ENCODE data around the gene GATAD2A.

Gene GATAD2A

DNA sequence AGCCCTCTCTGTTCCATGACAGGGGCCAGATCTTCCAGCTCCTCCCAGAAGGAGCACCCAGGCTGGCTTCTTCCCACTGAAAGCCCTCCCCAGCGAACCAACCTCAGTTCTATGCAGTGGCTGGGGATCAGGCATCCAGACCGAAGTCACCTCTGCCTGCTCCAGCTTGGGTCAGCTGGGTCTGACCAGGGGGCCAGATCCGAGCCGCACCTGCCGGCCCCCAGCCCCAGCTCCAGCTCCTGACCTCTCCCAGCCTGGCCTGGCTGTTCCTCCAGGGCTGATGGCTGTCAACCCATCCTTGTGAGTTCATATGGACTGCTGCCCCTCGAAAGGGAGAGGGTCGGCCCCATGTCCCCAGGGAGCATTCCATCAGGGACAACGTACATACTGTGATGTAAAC, 101.9 kb downstream of the GATAD2A start:
- DNase-seq (ENCODE audit: low read depth): no peak

DNA sequence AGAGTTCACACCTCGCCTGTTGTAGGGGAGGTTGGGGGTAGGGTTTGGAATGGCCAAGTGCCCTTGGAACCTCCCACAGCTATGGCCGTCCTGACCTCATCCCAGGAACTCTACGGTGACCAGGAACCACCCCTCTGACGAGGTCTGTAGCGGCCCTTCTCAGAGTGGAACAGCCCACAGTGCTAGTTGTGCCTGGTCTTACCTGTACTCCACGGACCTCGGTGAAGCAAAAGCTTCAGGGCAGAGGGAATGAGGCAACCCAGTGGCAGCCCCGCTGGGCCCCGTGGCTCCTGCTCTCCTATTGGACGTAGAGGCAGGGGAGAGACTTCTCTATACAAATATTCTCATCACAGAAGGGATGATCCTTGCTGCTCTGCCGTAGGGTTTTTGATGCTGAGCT, 102.7 kb downstream of the GATAD2A start:
- no peak for DNase-seq (ENCODE audit: low read depth)

DNA sequence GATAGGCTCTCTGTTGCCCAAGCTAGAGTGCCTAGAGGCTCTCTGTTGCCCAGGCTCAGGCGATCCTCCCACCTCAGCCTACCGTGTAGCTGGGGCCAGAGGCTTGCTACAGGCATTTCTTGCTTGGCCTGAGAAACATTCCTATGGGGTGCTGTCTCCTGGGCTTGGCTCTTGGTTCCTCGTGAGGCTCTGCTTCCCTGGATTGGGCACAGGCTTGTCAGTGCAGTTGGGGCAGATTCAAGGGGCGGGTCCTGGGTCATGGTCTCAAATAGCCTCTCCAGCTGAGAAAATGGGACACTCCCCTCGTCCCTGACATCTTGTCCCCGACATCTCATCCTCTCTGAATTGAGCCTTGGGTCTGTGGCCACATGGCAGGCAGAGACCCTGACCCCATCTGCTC, 105.0 kb downstream of the GATAD2A start:
- DNase-seq (ENCODE audit: low read depth): no peak

DNA sequence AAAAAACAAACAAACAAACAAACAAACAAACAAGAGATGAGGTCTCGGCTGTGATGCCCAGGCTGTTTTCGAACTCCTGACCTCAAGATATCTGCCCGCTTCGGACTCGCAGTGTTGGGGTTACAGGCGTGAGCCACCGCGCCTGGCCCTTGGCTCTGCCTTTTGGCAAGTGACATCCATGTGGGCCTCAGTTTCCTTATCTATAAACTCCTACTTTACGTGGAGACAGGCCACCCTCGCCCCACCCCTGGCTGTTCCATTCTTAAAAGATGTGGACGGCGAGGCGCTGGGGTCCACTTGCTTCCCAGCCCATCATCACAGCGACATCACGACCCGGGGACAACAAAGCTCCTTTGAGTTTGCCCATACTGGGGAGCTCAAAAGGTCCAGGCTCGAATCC, 108.2 kb downstream of the GATAD2A start:
- DNase-seq (ENCODE audit: low read depth): no peak

DNA sequence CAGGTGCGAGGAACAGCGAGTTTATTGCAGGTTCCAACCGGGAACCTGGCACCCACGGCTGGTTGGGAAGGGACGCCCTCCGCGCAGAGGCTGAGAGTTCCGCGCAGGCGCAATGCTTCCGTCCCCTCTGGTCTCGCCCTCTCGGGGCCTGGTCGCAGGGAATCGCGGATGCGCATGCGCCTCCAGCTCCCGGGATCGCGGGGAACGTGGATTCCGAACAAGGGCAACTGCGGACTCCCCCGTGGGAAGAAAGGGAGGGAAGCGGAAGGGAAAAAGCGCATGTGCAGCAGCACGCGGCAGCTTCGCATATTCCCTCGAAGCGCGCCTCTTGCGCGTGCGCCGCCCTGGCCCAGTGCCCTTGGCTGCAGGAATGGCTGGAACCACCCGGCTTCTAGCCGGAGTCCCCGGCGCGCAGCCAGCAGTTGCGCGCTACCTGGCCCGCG, 108.8 kb downstream of the GATAD2A start:
- no peak for DNase-seq (ENCODE audit: low read depth)

DNA sequence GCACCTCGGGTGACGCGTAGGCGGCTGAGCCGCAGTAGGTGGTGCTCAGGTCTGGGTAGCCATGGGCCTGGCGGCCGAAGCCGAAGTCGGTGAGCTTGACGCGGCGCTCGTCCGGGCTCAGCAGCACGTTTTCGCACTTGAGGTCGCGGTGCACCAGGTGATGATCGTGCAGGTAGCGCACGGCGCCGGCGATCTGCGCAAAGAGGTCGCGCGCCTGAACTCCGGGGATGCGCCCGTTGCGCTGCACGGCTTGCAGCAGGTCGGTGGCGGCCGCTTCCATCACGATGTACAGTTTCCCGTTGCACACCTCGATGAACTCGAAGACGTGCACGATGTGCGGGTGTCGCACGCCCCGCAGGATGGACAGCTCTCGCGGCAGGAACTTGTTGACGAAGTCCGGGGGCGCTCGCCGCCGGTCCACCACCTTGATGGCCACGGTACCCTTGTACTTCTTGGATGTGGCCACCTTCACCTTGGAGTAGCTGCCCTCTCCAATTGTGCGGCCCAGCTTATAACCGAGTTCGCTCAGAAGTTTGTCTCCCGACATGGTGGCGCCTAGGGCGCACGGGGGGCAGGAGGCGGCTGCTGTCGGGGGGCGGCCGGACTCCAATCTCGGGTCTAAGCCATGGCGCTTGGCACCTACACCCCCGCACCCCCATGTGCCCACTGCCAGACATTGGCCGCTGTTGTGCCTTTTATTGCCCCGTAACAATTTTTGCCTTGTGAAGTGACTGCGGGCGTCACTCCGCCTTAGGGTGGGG, 109.6 kb downstream of the GATAD2A start, which contains the start of gene TSSK6:
TSS of gene TSSK6 (minus strand) at position 668 of the 761 bp plus-strand sequence. CDS start at position 547, 121 bp downstream.
- no peak for DNase-seq (ENCODE audit: low read depth)

DNA sequence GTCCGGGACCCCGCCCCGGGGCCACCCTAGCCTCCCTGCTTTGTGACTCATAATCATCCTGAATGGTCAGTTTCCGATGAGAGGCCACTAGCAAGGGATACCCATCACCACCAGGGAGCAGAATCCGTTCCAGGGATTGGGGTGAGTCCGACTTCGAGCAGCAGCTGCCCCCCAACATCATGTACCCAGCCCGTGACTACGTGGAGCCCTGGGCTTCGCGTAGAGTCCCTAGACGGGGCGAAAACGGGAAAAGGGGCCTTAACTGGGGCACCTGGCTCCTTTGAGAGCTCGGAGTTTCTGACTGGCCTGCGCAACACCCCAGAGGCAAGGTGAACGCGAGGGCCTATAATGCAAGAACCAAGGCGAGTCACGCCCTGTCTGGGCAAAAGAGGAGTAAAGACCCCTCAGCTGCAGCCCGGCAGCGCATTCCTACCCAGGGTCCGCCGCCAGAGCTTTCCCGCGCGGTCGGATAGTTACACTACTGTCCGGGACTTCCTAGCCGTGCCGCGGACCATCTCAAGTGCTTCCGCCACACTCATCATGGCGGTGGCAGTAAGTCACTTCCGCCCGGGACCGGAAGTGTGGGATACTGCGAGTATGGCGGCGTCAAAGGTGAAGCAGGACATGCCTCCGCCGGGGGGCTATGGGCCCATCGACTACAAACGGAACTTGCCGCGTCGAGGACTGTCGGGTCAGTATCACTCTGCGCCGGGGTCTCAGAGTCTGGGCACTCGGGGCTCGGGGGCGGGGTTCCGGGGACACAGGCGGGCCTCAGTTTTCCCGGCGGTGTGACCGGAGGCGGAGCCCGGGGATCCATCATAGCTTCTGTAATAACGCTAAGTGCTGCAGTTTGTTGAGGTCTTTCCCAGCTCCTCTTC, 110.4 kb downstream of the GATAD2A start, which contains the start of gene NDUFA13:
TSS of gene NDUFA13 (plus strand) at position 584 of the 878 bp plus-strand sequence. CDS start at position 598, 14 bp downstream.
- peak; percentile 81 for DNase-seq (ENCODE audit: low read depth)

DNA sequence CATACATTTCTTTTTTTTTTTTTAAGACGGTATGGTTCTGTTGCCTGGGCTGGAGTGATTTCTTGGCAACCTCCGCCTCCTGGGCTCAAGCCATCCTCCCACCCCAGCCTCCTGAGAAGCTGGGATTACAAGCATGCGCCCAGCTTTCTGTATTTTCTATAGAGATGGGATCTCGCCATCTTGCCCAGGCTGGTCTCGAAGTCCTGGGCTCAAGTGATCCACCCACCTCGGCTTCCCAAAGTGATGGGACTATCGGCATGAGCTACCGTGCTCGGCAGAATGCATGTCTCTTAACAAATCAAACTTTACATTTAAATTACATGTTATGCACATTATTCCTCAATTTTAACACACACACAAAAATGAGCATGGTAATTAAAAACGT, 111.8 kb downstream of the GATAD2A start:
- DNase-seq (ENCODE audit: low read depth): no peak

DNA sequence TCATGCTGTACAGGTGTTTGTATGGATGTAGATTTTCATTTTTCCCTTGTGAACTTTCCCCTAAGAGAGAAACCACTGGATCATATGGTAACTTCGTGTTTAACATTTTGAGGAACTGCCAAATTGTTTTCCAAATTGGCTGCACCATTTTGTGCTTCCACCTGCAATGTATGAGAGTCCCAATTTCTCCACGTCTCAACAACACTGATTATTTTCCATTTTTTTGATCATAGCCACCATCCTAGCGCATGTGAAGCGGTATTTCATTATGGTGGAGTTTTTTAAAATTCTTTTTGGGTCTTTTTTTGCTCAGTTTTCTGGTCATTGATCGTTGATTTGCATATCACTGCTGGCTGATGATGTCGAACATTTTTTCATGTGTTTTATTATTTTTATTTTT, 115.5 kb downstream of the GATAD2A start:
- no peak for DNase-seq (ENCODE audit: low read depth)

DNA sequence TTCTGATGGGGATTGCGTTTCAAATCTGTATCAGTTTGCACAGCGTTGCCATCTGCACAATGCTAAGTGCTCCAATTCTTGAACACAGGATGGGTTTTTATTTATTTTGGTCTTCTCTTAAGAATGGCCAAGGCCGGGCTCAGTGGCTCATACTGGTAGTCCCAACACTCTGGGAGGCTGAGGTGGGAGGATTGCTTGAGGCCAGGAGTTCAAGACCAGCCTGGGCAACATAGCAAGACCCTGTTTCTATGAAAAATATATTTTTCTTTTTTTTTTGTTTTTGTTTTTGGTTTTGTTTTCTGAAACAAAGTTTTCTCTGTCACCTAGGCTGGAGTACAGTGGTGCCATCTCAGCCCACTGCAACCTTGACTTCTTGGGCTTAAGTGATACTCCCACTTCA, 117.7 kb downstream of the GATAD2A start:
- no peak for DNase-seq (ENCODE audit: low read depth)

DNA sequence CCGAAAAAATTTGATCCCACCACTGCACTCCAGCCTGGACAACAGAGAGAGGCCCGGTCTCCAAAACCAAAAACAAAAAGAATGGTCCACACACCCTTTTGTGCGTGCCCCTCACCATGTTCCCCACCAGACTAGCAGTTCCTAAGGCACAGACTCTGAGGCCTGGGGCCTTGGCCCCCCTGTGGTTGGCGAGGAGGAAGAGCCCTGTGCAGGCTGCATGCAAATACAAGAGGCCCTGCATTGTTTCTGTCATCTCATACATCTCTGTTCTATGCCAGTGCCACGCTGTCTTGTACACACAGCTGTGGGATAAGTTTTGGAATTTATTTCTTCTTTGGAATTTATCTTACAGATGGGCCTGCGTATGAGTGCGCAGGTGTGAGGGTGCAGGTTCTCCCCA, 118.6 kb downstream of the GATAD2A start:
- DNase-seq (ENCODE audit: low read depth): no peak

DNA sequence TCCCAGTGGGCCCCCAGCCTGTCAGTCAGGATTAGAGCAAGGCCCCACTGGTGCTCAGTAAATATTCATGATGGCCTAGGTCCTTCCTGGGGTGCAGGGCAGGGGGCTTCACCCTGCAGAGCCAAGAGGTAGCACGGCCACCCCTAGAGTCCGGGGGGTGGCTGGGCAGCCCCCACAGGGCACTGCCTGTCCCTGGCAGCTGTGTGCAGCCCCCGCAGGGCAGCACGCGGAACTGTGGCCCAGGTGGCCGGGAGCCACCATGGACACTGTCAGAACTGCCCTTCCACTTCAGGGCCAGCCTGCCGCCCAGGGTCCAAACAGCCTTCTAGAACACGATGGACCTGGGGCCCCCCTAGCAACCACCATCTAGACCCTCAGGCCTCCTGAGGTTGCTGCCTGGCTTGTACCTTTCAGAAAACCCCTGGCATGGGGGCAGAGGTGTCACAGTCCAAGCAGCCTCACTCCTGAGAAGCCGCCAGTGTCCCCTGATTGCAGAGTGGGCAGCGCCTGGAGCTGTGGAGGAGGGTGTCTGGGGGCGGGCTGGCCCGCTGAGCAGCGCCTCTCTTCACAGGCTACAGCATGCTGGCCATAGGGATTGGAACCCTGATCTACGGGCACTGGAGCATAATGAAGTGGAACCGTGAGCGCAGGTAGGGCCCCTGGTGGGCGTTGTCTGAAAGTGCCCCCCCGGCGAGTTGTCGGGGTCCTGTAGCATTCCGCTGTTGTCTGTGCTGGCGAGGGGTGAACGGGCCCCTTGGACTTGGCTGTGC, 120.3 kb downstream of the GATAD2A start:
- no peak for DNase-seq (ENCODE audit: low read depth)

DNA sequence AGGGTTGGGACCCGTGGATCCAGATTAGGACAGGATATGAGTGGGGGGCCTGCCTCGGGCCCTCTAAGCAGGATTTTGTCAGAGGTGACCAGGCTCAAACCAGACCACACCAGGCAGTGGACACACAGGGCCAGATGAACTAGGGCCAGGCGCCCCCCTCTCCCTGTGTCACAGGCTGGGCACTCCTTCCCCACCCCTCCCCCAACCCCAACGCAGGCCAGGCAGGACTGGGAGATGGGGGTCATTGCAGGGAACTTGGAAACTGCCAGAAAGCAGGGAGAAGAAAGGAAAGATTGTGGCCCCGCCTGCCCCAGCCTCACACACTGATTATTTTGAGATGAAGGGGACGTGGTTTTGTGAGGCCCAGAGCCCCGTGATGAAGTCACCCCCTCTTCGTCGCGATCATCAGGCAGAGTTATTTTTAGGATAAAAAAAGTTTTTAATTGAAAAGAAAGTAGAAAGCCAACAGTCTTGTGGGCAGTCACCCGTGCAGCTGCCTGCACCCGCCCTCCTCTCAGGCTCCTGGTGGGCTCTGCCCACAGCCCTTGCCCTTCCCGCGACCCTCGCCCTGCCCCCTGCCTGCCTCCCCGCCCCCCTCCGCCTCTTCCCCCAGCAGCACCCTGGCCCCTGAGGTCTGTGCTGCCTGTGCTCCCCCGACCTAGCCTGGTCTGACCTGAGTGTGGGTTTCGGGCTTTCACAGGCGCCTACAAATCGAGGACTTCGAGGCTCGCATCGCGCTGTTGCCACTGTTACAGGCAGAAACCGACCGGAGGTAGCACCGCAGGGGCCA, 121.3 kb downstream of the GATAD2A start:
- no peak for DNase-seq (ENCODE audit: low read depth)

DNA sequence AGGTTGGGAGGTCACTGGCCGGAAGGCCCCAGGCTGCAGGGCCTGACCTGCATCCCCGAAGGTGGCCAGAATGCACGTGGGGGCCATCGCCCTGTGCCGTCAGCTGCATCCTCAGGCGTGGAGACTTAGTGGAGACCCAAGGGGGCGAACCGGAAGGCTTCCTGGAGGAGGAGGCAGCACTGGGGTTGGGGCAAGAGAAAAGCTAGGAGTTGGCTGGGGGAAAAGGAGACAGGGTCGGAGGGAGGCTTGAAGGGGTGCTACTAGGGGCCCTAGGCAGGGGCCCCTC, 121.8 kb downstream of the GATAD2A start:
- DNase-seq (ENCODE audit: low read depth): no peak

DNA sequence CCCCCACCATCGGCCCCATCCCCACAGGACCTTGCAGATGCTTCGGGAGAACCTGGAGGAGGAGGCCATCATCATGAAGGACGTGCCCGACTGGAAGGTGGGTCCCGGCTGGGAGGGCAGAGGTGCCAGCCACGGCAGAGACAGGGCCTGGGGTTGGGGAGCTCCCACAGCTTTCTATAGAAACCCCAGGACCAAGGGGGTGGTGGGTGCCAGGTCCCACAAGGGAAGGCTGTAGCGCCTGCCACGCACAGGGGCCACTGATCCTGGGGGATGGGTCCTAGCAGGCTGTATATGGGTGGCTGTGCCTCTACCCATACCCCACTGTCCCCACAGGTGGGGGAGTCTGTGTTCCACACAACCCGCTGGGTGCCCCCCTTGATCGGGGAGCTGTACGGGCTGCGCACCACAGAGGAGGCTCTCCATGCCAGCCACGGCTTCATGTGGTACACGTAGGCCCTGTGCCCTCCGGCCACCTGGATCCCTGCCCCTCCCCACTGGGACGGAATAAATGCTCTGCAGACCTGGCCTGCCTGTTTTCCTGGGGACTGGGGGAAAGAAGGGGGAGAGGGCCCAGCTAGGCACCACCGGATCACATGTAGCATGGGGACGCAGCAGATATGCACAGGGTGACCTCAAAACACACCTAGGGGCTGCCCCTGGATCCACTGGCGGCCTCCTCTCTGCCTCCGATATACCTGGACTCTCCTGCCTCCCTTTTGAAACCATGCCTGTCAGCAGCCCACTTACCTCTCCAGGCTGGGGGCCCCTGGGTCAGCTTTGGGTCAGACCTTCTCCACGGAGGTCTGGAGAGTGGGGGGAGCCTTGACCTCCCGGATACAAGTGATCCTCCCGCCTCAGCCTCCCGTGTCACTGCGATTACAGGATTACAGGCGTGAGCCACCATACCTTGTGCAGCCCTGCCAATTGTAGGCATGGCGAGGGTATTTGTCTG, 122.5 kb downstream of the GATAD2A start:
- DNase-seq (ENCODE audit: low read depth): no peak

DNA sequence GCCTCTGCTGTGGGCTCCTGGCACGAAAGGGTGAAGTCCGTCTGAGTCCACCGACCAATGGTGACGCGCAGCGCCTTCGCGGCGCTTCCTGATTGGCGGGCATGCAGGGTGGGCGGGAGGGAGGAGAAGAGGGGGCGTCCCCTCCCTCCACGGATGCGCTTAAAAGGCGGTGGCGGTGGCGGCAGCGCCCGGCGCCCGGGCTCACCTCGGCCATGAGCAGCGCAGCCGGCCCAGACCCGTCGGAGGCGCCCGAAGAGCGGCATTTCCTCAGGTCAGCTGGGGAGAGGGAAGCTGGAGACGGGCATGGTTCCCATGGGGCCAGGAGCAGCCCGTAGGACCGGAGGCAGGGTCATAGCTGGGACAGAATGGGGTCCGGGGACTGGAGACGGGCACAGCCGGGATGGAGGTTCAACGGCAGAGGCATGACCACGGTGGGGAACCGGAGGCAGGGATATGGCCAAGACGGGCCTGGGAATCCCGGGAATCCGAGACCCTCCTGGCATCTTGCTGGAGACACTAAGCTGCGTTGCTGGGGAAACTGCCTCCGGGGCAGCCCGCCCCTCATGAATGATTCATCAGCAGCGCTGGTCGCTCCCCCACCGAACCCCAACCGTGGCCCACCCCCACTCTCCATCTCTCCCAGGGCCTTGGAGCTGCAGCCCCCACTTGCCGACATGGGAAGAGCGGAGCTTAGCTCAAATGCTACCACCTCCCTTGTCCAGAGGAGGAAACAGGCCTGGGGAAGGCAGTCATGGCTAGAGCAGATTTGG, 123.4 kb downstream of the GATAD2A start, which contains the start of gene YJEFN3:
TSS of gene YJEFN3 (plus strand) at position 191 of the 770 bp plus-strand sequence. CDS start at position 213, 22 bp downstream.
- DNase-seq (ENCODE audit: low read depth): no peak

DNA sequence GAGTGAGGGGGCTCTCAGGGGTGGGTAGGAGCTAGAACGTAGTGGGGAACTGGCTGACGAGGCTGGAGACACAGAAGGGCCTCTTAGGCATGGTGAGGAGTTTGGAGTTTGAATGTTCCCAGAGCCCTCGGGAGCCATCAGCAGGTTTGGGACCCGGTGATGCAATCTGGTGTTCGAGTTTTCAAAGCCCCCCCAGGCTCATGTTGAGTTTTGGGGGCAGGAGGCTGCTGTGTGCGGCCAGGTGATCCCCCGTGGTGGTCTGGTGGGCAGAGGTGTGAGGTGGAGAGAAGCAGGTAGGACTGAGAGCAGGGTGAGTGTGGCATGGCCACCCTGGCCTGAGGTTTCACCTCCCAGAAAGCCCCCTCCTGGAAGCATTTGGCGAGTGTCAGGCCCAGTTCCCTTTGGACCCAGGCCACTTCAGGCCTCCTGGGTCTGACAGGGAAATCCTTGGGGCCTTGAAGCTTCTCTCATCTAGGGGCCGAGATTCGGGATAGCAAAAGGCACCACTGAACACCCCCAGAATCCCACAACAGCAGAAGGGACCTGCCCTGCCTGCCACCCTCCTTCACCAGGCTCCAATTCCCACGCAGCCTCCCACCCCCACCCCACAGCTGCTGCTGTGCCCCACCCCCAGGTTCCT, 124.4 kb downstream of the GATAD2A start:
- DNase-seq (ENCODE audit: low read depth): no peak

DNA sequence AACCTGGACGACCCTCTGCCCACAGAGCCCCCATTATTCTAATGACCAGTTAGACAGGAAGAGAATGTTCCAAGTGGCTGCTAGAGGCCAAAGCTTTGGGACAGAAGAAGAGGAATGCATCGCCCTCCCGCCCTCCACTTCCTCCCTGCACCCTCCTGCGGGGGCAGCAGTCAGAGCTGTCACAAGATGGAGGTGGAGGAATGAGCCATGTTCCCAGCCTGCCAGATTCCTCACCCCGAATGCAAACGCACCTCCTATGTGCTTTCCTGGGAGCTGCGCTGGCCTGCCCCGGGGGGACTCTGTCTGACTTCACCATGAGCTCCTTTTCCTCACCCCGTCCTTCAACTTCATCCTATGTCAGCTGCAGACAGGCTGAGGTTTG, 124.9 kb downstream of the GATAD2A start:
- no peak for DNase-seq (ENCODE audit: low read depth)

DNA sequence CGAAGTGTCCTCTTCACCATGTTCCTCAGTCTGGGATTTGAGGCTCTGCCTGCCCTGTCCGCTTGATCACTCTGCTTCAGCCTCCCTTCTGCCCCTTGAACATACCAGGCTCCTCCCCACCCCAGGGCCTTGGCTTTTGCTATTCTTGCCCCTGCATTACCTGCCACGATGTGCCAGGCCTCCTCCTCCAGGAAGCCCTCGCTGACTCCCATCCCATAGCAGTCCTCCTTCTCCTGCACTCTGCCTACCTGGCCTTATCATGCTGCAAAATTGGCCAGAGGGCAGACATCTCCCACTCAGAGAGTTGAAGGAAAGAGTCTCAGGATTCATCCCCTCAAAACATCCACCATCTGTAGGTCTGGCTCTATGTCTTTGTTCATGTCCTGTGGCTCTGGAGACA, 125.4 kb downstream of the GATAD2A start:
- DNase-seq (ENCODE audit: low read depth): no peak
